Esophagus muscularis mucosa (tissue), 4 donors: Measurements from ENCODE around the gene DDX31. TPM values are rescaled to one million over a fixed set of nuclear protein-coding genes. Genes with fewer than 3 reads are reported as not detected.

Experiments used
- DNase-seq: peaks from one replicate; pipeline ENCODE4 v3.0.0-alpha.2; 2017; ENCODE audit errors: extremely low spot score
- H3K27ac ChIP-seq, 4 donors: fragments of 200-600 bp; sonication (generic); replicated peaks in 1 of 4; 1 replicate in 3 of 4; 2 replicates in 1 of 4; pipeline ENCODE4 v1.5.1; 2016 to 2019; ENCODE audit warnings: mild to moderate bottlenecking in 1 of 4
- H3K27me3 ChIP-seq, 4 donors: fragments of 200-600 bp; sonication (generic); one replicate each; pipeline versions ENCODE4 v1.5.1 to v1.6.0; 2016 to 2019
- H3K36me3 ChIP-seq, 4 donors: fragments of 200-600 bp; sonication (generic); one replicate each; pipeline ENCODE4 v1.5.1; 2016 to 2019
- H3K4me1 ChIP-seq, 4 donors: fragments of 200-600 bp; sonication (generic); one replicate each; pipeline ENCODE4 v1.5.1; 2016 to 2019
- H3K4me3 ChIP-seq, 4 donors: fragments of 200-600 bp; sonication (generic); 1 replicate in 2 of 4; 2 replicates in 2 of 4; pipeline ENCODE4 v1.5.1; 2016 to 2019; ENCODE audit warnings: mild to moderate bottlenecking in 4 of 4, moderate library complexity in 1 of 4
- H3K9me3 ChIP-seq, 4 donors: fragments of 200-600 bp; sonication (generic); 1 replicate in 3 of 4; 2 replicates in 1 of 4; pipeline ENCODE4 v1.5.1; 2016 to 2019
- EP300 ChIP-seq: sonication (generic); formaldehyde crosslinking; IDR thresholded peaks from one replicate; pipeline ENCODE4 v1.6.1; 2017; ENCODE audit warnings: antibody characterized with exemption
- POLR2A ChIP-seq: fragments of 450-650 bp; IDR thresholded peaks from one replicate; pipeline ENCODE4 v1.6.1; 2017; ENCODE audit warnings: antibody characterized with exemption, moderate library complexity, mild to moderate bottlenecking, low read depth
- POLR2AphosphoS5 ChIP-seq, 2 donors: sonication (generic); formaldehyde crosslinking; IDR thresholded peaks; one replicate each; pipeline ENCODE4 v1.6.1; 2017; ENCODE audit warnings: antibody characterized with exemption in 2 of 2
- WGBS: methylation state at CpG from one replicate; pipeline ENCODE4 v1.1.5; 2018; 5-methylcytosine and 5-hydroxymethylcytosine counted together
- intact Hi-C: fragments of 100-400 bp; cut with DNase I; formaldehyde crosslinking; loops from one replicate; pipeline ENCODE4 v1.15.1; 2023
- total RNA-seq, 4 donors: library from RNA; depleted of rRNA; stranded (reverse); fragments of >200 nt; gene quantifications; one replicate each; pipeline versions ENCODE4 v1.1.0 to v1.2.1, GENCODE V29; 2016
- TF ChIP-seq, protein P1 (sequence below), 3 experiments: fragments of 200-600 bp in 2 of 3; fragments of 450-650 bp in 1 of 3; sonication (generic) in 2 of 3; IDR thresholded peaks; one replicate each; pipeline ENCODE4 v1.5.1; 2017 to 2019; ENCODE audit warnings: antibody characterized with exemption in 3 of 3, mild to moderate bottlenecking in 2 of 3, moderate library complexity in 1 of 3

Gene DDX31
- total RNA-seq, 4 donors from 2014 or later: 6.6 to 7.8 (median 7.5) TPM

DNA sequence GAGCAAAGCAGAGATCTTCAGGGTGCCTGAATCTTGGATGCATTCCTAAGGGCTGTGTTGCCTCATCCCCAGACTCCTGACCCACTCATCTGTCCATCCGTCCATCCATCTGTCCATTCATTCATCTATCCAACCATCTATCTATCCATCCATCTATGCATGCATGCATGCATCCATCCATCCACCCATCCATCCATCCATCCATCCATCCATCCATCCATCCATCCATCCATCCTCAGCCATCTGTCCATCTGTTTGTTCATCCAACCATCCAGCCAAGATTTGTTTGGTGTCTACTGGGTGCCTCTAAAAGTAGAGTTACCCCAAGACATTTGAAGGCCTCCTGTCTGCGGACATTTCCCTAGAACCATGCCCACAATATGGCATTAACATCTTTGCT, 115.0 kb downstream of the DDX31 start:
- H3K27me3 ChIP-seq: peaks cover 0 to 76% (median 0%) of the 10 kb centered on the region in 4 donors
- H3K9me3 ChIP-seq: no peaks in the 10 kb centered on the region
- intact Hi-C loops: no loop called here
- no peaks in the 10 kb centered on the region for H3K4me1 ChIP-seq
- 89% methylated on average over 2 of the region's 2 CpGs for WGBS
- no peak overlapping the region for H3K27ac ChIP-seq
- no peak overlapping the region for H3K4me3 ChIP-seq
- no peaks in the 10 kb centered on the region for H3K36me3 ChIP-seq
- TF ChIP-seq EP300 (no peak), POLR2AphosphoS5 (IDR thresholded peaks at IDR 0.05) (no peak), POLR2A (no peak)
- TF ChIP-seq, protein P1, sequence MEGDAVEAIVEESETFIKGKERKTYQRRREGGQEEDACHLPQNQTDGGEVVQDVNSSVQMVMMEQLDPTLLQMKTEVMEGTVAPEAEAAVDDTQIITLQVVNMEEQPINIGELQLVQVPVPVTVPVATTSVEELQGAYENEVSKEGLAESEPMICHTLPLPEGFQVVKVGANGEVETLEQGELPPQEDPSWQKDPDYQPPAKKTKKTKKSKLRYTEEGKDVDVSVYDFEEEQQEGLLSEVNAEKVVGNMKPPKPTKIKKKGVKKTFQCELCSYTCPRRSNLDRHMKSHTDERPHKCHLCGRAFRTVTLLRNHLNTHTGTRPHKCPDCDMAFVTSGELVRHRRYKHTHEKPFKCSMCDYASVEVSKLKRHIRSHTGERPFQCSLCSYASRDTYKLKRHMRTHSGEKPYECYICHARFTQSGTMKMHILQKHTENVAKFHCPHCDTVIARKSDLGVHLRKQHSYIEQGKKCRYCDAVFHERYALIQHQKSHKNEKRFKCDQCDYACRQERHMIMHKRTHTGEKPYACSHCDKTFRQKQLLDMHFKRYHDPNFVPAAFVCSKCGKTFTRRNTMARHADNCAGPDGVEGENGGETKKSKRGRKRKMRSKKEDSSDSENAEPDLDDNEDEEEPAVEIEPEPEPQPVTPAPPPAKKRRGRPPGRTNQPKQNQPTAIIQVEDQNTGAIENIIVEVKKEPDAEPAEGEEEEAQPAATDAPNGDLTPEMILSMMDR (IDR thresholded peaks at IDR 0.05): no peak
- no peak for DNase-seq

- no peak for DNase-seq
- Histone ChIP-seq H3K27ac (no peak overlapping the region), H3K4me1 (no peaks in the 10 kb centered on the region), H3K27me3 (peaks cover 0 to 84% (median 2%) of the 10 kb centered on the region in 4 donors), H3K9me3 (no peaks in the 10 kb centered on the region), H3K4me3 (no peak overlapping the region), H3K36me3 (no peaks in the 10 kb centered on the region)
- no peak for TF ChIP-seq EP300
- TF ChIP-seq, protein P1 (IDR thresholded peaks at IDR 0.05): no peak
- no peak for TF ChIP-seq POLR2A
- TF ChIP-seq POLR2AphosphoS5 (IDR thresholded peaks at IDR 0.05): no peak
- intact Hi-C loops: no loop called here
- WGBS: 90% methylated on average over 10 of the region's 12 CpGs
These were observed 117.7 kb downstream of the DDX31 start for GRCh38 chr9:132552041-132552440.

DNA sequence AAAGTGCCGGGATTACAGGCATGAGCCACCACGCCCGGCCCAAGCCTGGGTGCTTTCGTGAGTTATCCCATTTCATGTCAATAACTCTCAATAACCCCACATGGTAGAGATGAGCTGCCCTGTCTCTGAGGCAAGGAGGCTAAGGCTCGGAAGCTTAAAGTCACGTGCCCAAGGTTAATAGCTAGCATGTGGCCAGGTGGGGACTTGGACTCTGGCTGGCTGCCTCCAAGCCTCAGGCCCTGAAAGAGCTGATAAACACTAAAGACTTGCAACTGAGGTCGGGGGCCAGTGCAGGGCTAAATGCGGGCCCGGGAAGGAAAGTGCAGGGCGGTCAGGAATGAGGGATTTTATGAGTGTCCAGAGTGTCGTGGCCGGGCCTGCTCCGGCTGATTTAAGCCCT, 118.2 kb downstream of the DDX31 start:
- TF ChIP-seq EP300: no peak
- no peak for TF ChIP-seq POLR2A
- TF ChIP-seq, protein P1 (IDR thresholded peaks at IDR 0.05): no peak
- no peak for TF ChIP-seq POLR2AphosphoS5 (IDR thresholded peaks at IDR 0.05)
- DNase-seq: no peak
- intact Hi-C loops: no loop called here
- Histone ChIP-seq H3K4me1 (peaks cover under 1 to 4% (median 3%) of the 10 kb centered on the region in 4 donors), H3K27me3 (peaks cover 0 to 84% (median 4%) of the 10 kb centered on the region in 4 donors), H3K4me3 (no peak overlapping the region), H3K27ac (no peak overlapping the region), H3K9me3 (no peaks in the 10 kb centered on the region), H3K36me3 (no peaks in the 10 kb centered on the region)
- 90% methylated on average over 13 of the region's 13 CpGs for WGBS

GRCh38 chr9:132548751-132549640, 120.8 kb downstream of the DDX31 start:
- WGBS: 68% methylated on average over 17 of the region's 17 CpGs

More at GRCh38 chr9:132548751-132549640, 120.8 kb downstream of the DDX31 start:
- Histone ChIP-seq H3K27me3 (peaks cover 0 to 90% (median 8%) of the 10 kb centered on the region in 4 donors), H3K4me3 (no peak overlapping the region), H3K4me1 (peaks cover 3 to 13% (median 9%) of the 10 kb centered on the region in 4 donors), H3K9me3 (no peaks in the 10 kb centered on the region), H3K36me3 (no peaks in the 10 kb centered on the region), H3K27ac (no peak overlapping the region)
- intact Hi-C loops: no loop called here
- no peak for TF ChIP-seq POLR2A
- TF ChIP-seq, protein P1 (IDR thresholded peaks at IDR 0.05): no peak
- no peak for TF ChIP-seq POLR2AphosphoS5 (IDR thresholded peaks at IDR 0.05)
- TF ChIP-seq EP300: no peak
- no peak for DNase-seq
